K562 (cell line): ENCODE results near the gene PHLDB3. TPM values are rescaled to one million over a fixed set of nuclear protein-coding genes. Genes with fewer than 3 reads are reported as not detected.

Experiments used
- ATF3 ChIP-seq, 2 experiments: fragments of 450-650 bp in 1 of 2; sonication (generic) in 1 of 2; formaldehyde crosslinking in 1 of 2; IDR thresholded peaks in 1 of 2; conservative IDR thresholded peaks in 1 of 2; 2 replicates each; pipeline versions ENCODE4 v1.6.1 to v1.8.1; 2016 to 2023; ENCODE audit warnings: mild to moderate bottlenecking in 2 of 2, moderate library complexity in 2 of 2, inconsistent platforms in 1 of 2, missing genetic modification reagents in 1 of 2
- BRF1 ChIP-seq: IDR thresholded peaks from 3 replicates; pipeline ENCODE4 v1.6.1; 2011; ENCODE audit warnings: borderline replicate concordance, mild to moderate bottlenecking; ENCODE audit not compliant: insufficient read length; ENCODE audit errors: extremely low read depth
- CHD4 ChIP-seq: fragments of 200-600 bp; sonication (generic); IDR thresholded peaks from 3 replicates; pipeline ENCODE4 v1.6.1; 2012; ENCODE audit warnings: low read depth, mild to moderate bottlenecking, mixed read lengths, low read length, inconsistent platforms; ENCODE audit not compliant: insufficient read depth, insufficient replicate concordance, poor library complexity, severe bottlenecking
- CREB3 ChIP-seq: fragments of 450-650 bp; conservative IDR thresholded peaks from 2 replicates; pipeline ENCODE4 v1.6.1; 2016; ENCODE audit warnings: missing genetic modification characterization, low read depth, mild to moderate bottlenecking, missing compliant biosample characterization, moderate library complexity
- CREBBP ChIP-seq: IDR thresholded peaks from one replicate; pipeline ENCODE4 v1.6.1; 2012; ENCODE audit warnings: low read depth, mild to moderate bottlenecking, control low read depth, inconsistent platforms, low read length
- CREM ChIP-seq: IDR thresholded peaks from 2 replicates; pipeline ENCODE4 v1.6.1; 2014; ENCODE audit warnings: antibody characterized with exemption, low read depth
- EGR1 ChIP-seq: fragments of 450-650 bp; conservative IDR thresholded peaks from 2 replicates; pipeline ENCODE4 v1.6.1; 2017; ENCODE audit warnings: mild to moderate bottlenecking
- HNRNPLL ChIP-seq: fragments of 200-400 bp; formaldehyde crosslinking; IDR thresholded peaks from 2 replicates; pipeline ENCODE4 v1.6.1; 2017; ENCODE audit warnings: low read length, low read depth, mild to moderate bottlenecking; ENCODE audit not compliant: poor library complexity, severe bottlenecking
- IFI16 ChIP-seq: fragments of 250-450 bp; sonication (Bioruptor Pico); IDR thresholded peaks from 2 replicates; pipeline ENCODE4 v2.1.2; 2022; ENCODE audit warnings: mild to moderate bottlenecking, inconsistent platforms
- KDM5B ChIP-seq: fragments of 200-600 bp; sonication (generic); IDR thresholded peaks from 2 replicates; pipeline ENCODE4 v1.6.1; 2012; ENCODE audit warnings: low read depth, mild to moderate bottlenecking, moderate library complexity, low read length, control low read depth, inconsistent platforms; ENCODE audit not compliant: insufficient replicate concordance
- L3MBTL2 ChIP-seq: fragments of 450-650 bp; IDR thresholded peaks from 2 replicates; pipeline ENCODE4 v1.6.1; 2016; ENCODE audit warnings: mild to moderate bottlenecking, moderate library complexity
- MAZ ChIP-seq, 2 experiments: fragments of 450-650 bp in 1 of 2; sonication (generic) in 1 of 2; formaldehyde crosslinking; IDR thresholded peaks in 1 of 2; conservative IDR thresholded peaks in 1 of 2; 2 replicates each; pipeline versions ENCODE4 v1.4.0 to v1.5.0; 2020; ENCODE audit warnings: mild to moderate bottlenecking in 1 of 2, missing genetic modification reagents in 1 of 2
- NR3C1 ChIP-seq: sonication (generic); formaldehyde crosslinking; IDR thresholded peaks from 2 replicates; pipeline ENCODE4 v1.8.1; 2022; ENCODE audit warnings: missing genetic modification reagents
- NRF1 ChIP-seq, 2 experiments: fragments of 450-650 bp; IDR thresholded peaks in 1 of 2; conservative IDR thresholded peaks in 1 of 2; 2 replicates each; pipeline ENCODE4 v1.6.1; 2014; ENCODE audit warnings: mild to moderate bottlenecking in 2 of 2
- RBM22 ChIP-seq: fragments of 200-400 bp; formaldehyde crosslinking; IDR thresholded peaks from 2 replicates; pipeline ENCODE4 v1.6.1; 2018; ENCODE audit warnings: low read length, low read depth; ENCODE audit not compliant: poor library complexity, severe bottlenecking
- RHOXF2B ChIP-seq: fragments of 250-450 bp; sonication (Bioruptor Pico); conservative IDR thresholded peaks from 2 replicates; pipeline ENCODE4 v1.5.1; 2021
- SLC30A9 ChIP-seq: fragments of 250-450 bp; sonication (Bioruptor Pico); IDR thresholded peaks from 2 replicates; pipeline ENCODE4 v1.8.0; 2022; ENCODE audit warnings: mild to moderate bottlenecking, moderate library complexity
- SP1 ChIP-seq: sonication (generic); formaldehyde crosslinking; IDR thresholded peaks from 2 replicates; pipeline ENCODE4 v1.8.1; 2022; ENCODE audit warnings: mild to moderate bottlenecking, missing genetic modification reagents
- SPI1 ChIP-seq: IDR thresholded peaks from 2 replicates; pipeline ENCODE4 v1.6.1; 2011; ENCODE audit warnings: low read depth, low read length, control low read depth, borderline replicate concordance
- ZC3H8 ChIP-seq: fragments of 450-650 bp; IDR thresholded peaks from 2 replicates; pipeline ENCODE4 v1.6.1; 2017
- ZFPM2 ChIP-seq: fragments of 250-450 bp; sonication (Bioruptor Pico); IDR thresholded peaks from 2 replicates; pipeline ENCODE4 v1.5.1; 2022; ENCODE audit warnings: mild to moderate bottlenecking
- ZNF232 ChIP-seq: sonication (generic); formaldehyde crosslinking; IDR thresholded peaks from 2 replicates; pipeline ENCODE4 v1.8.0; 2022; ENCODE audit warnings: mild to moderate bottlenecking, missing genetic modification reagents
- ZNF41 ChIP-seq: fragments of 250-450 bp; sonication (Bioruptor Pico); conservative IDR thresholded peaks from 2 replicates; pipeline ENCODE4 v1.4.0; 2020; ENCODE audit warnings: mild to moderate bottlenecking
- ZNF511 ChIP-seq: sonication (generic); formaldehyde crosslinking; IDR thresholded peaks from 2 replicates; pipeline ENCODE4 v1.8.0; 2022; ENCODE audit warnings: mild to moderate bottlenecking, missing genetic modification reagents
- ZNF699 ChIP-seq: fragments of 250-450 bp; sonication (Bioruptor Pico); IDR thresholded peaks from 2 replicates; pipeline ENCODE4 v1.8.0; 2021; ENCODE audit warnings: mild to moderate bottlenecking, moderate library complexity; ENCODE audit not compliant: insufficient replicate concordance
- polyA plus RNA-seq, 8 experiments: library from polyadenylated mRNA; depleted of rRNA in 4 of 8; stranded (reverse) in 5 of 8; unstranded in 3 of 8; fragments of >200 nt; fragmentation: Nextera tagmentation in 2 of 8; fragmentation: Illumina TruSeq in 1 of 8; extraction: Ambion mirVana in 2 of 8; extraction: Trizol in 1 of 8; gene quantifications; 2 replicates each; pipeline versions ENCODE4 v1.2.1 to v1.2.3, GENCODE V29; 2011 to 2014; ENCODE audit warnings: inconsistent platforms in 1 of 8, missing spikeins in 1 of 8
- total RNA-seq, 7 experiments: library from RNA; depleted of rRNA in 6 of 7; stranded (reverse); fragments of >200 nt in 6 of 7; fragmentation: Illumina TruSeq in 2 of 7; extraction: Trizol in 2 of 7; gene quantifications; 2 replicates each; pipeline versions ENCODE4 v1.2.1 to v1.2.3, GENCODE V29; 2011 to 2021; ENCODE audit warnings: low replicate concordance in 1 of 7

PHLDB3 gene
- total and polyA plus RNA-seq, 9 of the 15 experiments (the other 6 are each of a cell fraction or from before 2014, with no cell fraction given): 0.04 to 23.5 (median 3.9) TPM

GRCh38 chr19:43463381-43464133, 41.0 kb downstream of the PHLDB3 start (continued):
- TF ChIP-seq ATF3 (IDR thresholded peaks at IDR 0.05): no peak
- TF ChIP-seq ATF3 (CRISPR knock-in tag; conservative IDR thresholded peaks at IDR 0.05): 0 out of 2 replicates have a peak, but pooled peaks have one; percentile 36
- no peak for TF ChIP-seq KDM5B
- peak; percentile 85 to 87 for TF ChIP-seq NRF1 (conservative IDR thresholded peaks at IDR 0.05 in 1 of 2, IDR thresholded peaks at IDR 0.05 in 1 of 2)
- TF ChIP-seq CREB3 (tag): no peak
- no peak for TF ChIP-seq NR3C1
- no peak for TF ChIP-seq RHOXF2B (CRISPR knock-in tag)
- TF ChIP-seq BRF1: no peak
- TF ChIP-seq SPI1: no peak
- TF ChIP-seq HNRNPLL: peak; percentile 36
- TF ChIP-seq SLC30A9 (CRISPR knock-in tag): no peak
- TF ChIP-seq EGR1: peak; percentile 84
- TF ChIP-seq ZNF41 (CRISPR knock-in tag): no peak
- TF ChIP-seq ZFPM2: no peak
- no peak for TF ChIP-seq ZNF699
- TF ChIP-seq MAZ (CRISPR knock-in tag; conservative IDR thresholded peaks at IDR 0.05 in 1 of 2, IDR thresholded peaks at IDR 0.05 in 1 of 2): peak; percentile 12 to 52; a peak in 3 of 4 replicates
- TF ChIP-seq L3MBTL2: no peak
- TF ChIP-seq CHD4: no peak
- TF ChIP-seq IFI16: no peak
- peak; percentile 18; the same call in 1 of the 2 replicates for TF ChIP-seq ZNF511
- no peak for TF ChIP-seq CREM
- TF ChIP-seq CREBBP: no peak
- TF ChIP-seq ZNF232: no peak
- TF ChIP-seq SP1 (CRISPR knock-in tag): peak; percentile 94
- no peak for TF ChIP-seq ZC3H8
- no peak for TF ChIP-seq RBM22
